AG09319 (cell line): ENCODE data around the gene CNTD1.

Experiments used
- DNase-seq: peaks from one replicate; pipeline ENCODE4 v3.0.0-alpha.2; 2010; ENCODE audit warnings: low read depth; ENCODE audit errors: extremely low read depth
- TF ChIP-seq, protein P1 (sequence below): IDR thresholded peaks from 2 replicates; pipeline ENCODE4 v1.5.1; 2011; ENCODE audit warnings: low read depth, mild to moderate bottlenecking, inconsistent platforms, low read length, moderate library complexity

Gene CNTD1

DNA sequence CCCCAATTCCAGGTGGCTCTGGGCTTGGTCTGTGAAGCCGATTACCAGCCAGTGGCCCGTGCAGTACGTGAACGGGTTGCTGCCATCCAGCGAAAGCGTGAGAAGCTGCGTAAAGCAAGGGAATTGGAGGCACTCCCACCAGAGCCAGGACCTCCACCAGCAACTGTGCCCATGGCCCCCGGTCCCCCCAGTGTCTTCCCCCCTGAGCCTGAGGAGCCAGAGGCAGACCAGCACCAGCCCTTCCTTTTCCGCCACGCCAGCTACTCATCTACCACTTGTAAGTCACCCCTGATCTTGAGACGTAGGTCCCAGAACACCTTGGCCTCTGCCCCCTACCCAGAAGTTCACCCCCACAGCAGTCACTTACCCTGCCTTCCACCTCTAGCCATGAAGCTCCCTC lies 11.4 kb upstream of the CNTD1 start:
- TF ChIP-seq, protein P1, sequence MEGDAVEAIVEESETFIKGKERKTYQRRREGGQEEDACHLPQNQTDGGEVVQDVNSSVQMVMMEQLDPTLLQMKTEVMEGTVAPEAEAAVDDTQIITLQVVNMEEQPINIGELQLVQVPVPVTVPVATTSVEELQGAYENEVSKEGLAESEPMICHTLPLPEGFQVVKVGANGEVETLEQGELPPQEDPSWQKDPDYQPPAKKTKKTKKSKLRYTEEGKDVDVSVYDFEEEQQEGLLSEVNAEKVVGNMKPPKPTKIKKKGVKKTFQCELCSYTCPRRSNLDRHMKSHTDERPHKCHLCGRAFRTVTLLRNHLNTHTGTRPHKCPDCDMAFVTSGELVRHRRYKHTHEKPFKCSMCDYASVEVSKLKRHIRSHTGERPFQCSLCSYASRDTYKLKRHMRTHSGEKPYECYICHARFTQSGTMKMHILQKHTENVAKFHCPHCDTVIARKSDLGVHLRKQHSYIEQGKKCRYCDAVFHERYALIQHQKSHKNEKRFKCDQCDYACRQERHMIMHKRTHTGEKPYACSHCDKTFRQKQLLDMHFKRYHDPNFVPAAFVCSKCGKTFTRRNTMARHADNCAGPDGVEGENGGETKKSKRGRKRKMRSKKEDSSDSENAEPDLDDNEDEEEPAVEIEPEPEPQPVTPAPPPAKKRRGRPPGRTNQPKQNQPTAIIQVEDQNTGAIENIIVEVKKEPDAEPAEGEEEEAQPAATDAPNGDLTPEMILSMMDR, result no peak
- DNase-seq, result no peak

DNA sequence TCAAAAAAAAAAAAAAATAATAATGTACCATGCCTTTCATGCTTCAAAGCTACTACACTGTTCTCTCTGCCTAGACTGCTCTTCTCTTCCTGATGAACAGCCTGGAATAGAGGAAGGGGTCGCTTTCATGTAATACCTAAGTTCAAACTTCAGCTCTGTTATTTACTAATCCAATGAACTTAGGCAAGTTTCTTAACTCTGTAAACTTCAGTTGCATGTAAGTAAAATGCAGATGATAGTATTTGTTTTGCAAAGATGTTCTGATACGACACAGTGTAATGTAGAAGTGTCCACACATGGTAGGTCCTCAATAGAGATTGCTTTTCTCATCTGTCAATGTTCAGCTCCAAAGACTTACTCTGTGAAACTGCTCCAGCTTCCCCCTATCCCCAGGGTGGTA lies 6.7 kb upstream of the CNTD1 start:
- TF ChIP-seq, protein P1, result no peak
- no peak for DNase-seq

DNA sequence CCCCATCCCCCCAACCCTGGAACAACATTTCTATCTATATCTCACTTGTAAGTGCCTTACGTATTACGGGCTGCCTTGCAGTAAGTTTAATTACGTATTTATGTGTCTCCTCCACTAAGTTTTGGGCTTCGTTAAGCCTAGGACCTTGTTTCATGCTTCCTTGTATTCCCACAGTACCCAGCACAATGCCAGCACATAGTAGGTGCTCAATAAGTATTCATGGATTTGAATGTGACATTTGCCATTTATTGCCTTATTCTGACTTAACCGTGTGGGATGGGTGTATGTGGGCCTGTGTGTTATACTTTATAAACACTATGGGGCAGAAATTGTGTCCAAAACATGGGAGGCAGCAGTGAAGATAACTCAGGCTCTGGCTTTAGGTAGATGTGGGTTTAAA lies 6.1 kb upstream of the CNTD1 start:
- TF ChIP-seq, protein P1, result no peak
- DNase-seq, result no peak

DNA sequence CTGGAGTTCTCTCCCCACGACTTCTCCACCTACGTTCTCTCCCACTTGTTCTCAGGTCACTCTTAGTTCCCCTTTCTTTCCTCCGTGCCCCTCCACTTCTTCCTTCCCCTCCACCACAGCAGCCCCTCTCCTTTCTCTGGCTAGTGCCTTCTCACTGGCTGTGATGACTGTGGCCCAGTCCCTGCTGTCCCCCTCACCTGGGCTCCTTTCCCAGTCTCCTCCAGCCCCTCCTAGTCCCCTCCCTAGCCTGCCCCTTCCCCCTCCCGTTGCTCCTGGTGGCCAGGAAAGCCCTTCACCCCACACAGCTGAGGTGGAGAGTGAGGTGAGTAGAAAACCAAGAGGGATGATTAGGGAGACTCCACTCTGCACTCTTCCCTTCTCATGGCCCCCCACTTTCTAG lies 3.6 kb upstream of the CNTD1 start:
- no peak for DNase-seq
- TF ChIP-seq, protein P1, result no peak

- DNase-seq, result no peak
- TF ChIP-seq, protein P1, result no peak
Measured at GRCh38 chr17:42795465-42795864, 3.2 kb upstream of the CNTD1 start.

DNA sequence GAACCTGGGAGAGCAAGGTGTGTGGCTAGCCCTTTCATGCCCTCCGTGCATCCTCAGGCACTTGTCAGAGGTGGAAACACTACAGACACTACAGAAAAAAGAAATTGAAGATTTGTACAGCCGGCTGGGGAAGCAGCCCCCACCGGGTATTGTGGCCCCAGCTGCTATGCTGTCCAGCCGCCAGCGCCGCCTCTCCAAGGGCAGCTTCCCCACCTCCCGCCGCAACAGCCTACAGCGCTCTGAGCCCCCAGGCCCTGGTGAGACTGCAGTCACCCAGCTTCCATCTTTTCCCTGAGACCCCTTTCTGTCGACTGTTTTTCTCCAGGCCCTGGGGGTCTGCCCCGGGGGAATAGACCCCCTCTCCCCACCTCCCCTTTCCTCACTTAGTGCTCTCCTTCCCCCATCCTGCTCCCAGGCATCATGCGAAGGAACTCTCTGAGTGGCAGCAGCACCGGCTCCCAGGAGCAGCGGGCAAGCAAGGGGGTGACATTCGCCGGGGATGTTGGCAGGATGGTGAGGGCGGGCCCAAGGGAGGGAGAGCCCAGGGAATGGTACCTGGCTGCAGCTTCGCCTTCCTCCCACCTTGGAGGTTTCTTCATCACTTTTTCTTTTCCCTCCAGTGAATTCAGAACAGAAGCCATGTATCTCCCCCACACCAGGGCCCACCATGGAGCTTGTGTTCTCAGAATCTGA lies 2.4 kb upstream of the CNTD1 start:
- TF ChIP-seq, protein P1, result no peak
- DNase-seq, result no peak

- TF ChIP-seq, protein P1, result no peak
- DNase-seq, result no peak
Measured at GRCh38 chr17:42797067-42798007, 1.3 kb upstream of the CNTD1 start.
